Fibroblast of gingiva (primary cell): ENCODE results near the gene NSUN7.
"Not testable (repeated sequence)": the region's sequence is repeated elsewhere in the genome, so short reads cannot be mapped to it uniquely, and the experiment has no call there.

Experiments
- DNase-seq: peaks from one replicate; pipeline ENCODE4 v3.0.0-alpha.2; 2011; ENCODE audit warnings: low read depth

NSUN7 gene

DNA sequence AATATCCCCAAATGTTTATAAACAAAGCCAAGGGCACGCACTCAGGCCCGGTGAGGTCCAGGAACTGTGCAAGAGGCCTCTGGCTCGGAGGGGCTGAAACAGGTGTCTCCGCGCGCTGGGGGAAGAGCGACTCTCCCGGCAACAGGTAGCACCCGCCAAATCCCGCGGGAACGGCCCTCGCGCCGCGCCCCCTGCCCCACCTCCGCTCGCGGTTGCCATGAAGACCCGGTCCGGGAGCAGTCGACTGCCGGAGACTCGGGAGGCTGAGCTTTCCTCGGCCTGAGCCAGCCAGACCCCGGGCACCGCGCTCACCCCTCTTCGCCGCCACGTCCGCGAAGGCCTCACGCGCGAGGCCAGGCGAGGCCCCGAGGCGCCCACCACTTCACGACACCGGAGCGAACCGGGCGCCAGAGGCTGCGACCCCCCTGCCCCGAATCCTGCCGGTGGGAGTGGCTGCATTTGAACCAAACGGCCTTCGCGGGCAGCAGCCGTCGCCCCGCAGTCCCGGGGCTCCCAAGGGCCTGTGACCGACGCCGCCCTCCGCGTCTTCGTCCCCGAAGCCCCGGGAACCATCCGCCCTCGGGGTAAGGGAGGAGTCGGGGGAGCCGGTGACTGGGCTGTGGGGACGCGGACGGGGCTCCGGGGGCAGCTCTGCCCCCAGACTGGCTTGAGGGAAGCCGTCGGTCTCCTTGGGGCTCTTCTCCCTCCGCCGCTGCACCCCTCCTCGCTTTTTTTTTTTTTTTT is at the start of gene NSUN7:
Gene NSUN7, plus strand, starts transcription at position 239 of the 744 bp plus-strand sequence. CDS start 739 bp downstream, outside the sequence.
- no peak for DNase-seq

- no peak for DNase-seq
Observed at GRCh38 chr4:40702137-40702799, 47.5 kb upstream of the NSUN7 start.

DNA sequence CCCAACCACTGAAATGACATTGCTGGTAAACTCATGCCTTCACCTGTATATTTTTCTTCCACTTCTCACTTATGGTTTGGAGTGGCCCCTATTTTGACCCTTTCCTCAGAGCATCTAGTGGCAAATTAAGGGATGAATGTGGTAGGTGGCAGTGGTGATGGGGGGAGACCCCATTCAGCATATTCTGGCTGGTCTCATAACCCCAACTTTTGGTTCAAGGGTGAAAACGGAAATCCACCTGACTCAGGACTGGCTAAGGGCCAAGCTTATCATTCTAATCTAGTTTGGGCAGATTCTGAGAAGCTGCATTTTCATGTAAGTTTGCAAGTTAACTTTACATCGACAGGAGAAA is 47.0 kb upstream of the NSUN7 start:
- no peak for DNase-seq

- no peak for DNase-seq
Observed at GRCh38 chr4:40704073-40704472, 45.7 kb upstream of the NSUN7 start.

DNA sequence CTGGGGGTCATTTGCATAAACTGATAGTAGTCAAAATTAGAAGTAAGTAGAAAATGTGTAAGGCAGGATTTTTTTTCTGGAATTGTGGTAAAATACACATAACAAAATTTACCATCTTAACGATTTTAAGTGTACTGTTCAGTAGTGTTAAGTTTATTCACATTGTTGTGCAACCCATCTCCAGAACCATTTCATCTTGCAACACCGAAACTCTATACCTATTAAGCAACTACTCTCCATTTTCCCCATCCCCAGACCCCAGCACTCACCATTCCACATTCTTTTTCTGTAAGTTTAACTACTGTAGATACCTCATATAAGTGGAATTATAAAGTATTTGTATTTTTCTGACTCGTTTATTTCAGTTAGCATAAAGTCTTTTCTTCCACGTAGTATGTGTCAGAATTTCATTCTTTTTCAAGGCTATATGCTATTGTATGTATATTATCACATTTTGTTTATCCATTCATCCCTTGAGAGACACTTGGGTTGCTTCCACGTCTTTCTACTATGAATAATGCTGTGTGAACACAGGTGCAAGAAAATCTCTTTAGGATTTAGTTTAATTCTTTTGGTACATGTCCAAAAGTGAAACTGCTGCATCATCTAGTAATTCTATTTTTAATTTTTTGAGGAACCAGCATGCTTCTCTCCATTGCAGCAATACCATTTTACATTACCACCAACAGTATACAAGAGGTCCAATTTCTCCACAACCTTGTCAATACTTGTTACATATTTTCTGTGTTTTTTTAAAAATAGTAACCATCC is 39.1 kb upstream of the NSUN7 start:
- peak; percentile 73 for DNase-seq

DNA sequence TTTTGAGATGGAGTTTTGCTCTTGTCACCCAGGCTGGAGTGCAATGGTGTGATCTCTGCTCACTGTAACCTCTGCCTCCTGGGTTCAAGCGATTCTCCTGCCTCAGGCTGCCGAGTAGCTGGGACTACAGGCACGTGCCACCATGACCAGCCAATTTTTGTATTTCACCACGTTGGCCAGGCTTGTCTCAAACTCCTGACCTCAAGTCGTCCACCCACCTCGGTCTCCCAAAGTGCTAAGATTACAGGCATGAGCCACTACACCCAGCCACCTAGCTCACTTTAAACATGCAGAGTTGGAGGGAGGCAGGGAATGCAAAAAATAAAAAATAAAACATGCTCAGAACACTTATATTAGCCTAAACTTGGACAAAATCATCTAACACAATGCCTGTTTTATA is 36.8 kb upstream of the NSUN7 start:
- DNase-seq: not testable (repeated sequence)

- no peak for DNase-seq
Observed at GRCh38 chr4:40713798-40714197, 36.0 kb upstream of the NSUN7 start.

DNA sequence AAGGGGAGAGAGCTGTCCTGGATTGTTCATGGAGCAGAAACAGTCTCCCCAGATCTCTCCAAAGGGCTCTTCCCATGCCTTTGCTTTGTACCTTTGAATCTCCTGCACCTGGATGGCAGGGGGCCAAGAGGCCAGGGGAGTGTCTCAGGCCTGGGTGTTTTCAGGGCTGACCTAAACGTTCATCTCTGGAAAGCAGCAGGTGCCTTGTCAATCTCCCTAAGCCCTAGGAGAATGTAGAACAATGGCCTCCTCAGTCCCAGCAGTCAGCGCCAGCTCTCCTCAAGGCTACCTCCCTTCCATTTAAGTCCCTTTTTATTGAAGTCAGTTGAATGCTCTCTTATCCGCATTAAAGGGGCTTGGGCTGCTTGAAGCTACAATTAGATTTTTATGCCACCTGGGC is 31.2 kb upstream of the NSUN7 start:
- DNase-seq: no peak

DNA sequence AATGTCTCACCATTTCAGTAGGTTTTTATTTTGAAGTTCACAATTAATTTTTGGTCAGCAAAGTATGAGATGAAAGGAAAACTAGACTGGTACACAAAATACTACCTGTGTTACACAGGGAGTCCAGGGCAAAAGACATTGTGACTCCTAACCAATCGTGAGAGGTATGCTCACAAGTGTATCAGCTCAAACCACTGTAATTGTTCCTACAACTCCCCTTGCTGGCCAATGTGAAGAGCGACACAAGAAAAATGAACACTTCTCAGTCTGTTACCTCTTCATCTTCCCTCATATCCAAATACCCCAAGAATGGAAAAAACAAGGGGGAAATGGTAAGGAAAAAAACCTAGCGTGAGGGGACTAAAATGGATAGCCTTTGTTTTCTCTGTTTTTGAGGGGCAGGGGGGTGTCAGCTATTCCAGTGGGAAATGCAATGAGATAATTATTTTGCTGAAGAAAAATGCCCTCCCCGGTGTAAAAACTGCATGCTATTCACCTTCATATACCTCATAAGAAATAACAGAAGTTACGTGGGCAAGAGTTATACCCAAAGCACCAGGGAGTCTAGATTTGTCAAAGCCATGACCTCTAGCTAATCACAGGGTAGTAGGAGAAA is 30.6 kb upstream of the NSUN7 start:
- DNase-seq: peak; percentile 45

GRCh38 chr4:40720351-40720750 is 29.4 kb upstream of the NSUN7 start:
- DNase-seq: no peak

- no peak for DNase-seq
Observed at GRCh38 chr4:40720916-40721315, 28.8 kb upstream of the NSUN7 start.

DNA sequence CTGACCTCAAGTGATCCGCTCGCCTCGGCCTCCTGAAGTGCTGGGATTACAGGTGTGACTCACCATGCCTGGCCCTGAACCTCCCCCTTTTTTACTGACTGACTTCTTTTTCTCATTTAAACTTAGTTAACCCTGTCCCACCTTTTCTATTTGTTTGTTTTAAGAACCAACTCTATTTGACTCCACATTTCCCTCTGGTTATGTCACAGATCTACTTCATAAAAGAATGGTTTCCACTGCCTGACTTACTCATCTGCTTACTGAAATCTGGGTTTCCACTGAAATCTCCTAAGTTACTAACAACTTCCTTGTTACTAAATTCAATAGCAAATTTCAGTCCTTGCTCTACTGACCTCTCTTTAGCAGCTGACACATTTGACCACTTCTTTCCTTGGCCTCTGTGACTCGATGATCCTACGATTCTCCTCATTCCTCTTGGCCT is 28.0 kb upstream of the NSUN7 start:
- no peak for DNase-seq

GRCh38 chr4:40722576-40723161 is 27.1 kb upstream of the NSUN7 start:
- no peak for DNase-seq

DNA sequence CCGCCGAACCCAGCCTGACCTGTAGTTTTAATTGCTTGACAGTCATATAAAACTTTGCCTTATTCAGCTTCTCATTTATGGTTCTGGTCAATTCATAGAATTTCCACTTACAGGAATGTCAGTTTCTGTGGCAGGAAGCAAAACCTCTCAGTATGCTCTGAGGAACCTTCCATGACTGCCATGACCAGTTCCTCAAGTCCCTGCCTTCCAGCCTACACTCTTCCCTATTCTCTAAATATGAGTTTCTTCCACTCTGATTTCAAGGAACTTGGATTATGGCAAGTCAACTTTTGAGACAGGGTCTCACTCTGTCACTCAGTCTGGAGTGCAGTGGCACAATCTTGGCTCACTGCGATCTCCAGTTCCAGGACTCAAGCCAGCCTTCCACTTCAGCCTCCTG is 26.0 kb upstream of the NSUN7 start:
- DNase-seq: no peak

GRCh38 chr4:40728333-40728732 is 21.4 kb upstream of the NSUN7 start:
- no peak for DNase-seq

DNA sequence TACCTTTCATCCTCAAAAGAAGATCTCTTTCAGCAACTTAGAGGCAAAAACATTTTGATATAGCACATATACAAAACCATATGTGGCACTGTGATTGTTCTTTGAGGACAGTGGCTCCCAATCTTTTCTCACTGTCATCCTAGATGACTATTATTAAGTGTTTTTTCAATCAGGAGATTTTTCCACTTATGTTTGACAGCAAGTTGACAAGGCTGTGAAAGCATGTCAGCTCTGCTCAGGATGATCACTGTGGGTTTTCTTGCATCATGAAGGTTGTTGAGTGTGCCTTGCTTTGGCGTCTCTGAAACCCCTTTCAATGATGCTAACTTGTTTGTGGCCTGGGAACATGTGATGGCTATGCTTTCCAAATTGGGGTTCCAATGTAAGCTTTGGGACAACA is 20.2 kb upstream of the NSUN7 start:
- no peak for DNase-seq

DNA sequence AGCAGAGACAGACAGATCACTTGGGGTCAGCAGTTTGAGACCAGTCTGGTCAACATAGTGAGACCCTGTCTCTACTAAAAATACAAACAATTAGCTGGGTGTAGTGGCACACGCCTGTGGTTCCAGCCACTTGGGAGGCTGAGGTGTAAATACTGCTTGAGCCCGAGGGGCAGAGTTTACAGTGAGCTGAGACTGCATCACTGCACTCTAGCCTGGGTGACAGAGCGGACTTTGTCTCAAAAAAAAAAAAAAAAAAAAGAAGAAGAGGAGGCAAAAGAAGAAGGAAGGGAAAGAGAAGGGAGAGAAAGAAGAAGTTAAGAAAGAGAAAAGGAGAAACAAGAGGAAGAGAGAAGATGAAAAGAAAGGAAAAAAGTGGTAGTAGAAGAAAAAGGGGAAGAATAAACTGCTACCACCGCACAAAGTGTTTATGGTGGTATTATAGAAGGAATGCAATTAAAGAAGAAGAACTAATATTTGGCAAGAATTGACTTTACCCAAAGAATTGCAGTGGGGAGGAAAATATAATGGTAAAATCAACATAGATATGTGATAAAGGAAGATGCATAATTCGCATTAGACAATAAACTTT is 19.6 kb upstream of the NSUN7 start:
- no peak for DNase-seq

DNA sequence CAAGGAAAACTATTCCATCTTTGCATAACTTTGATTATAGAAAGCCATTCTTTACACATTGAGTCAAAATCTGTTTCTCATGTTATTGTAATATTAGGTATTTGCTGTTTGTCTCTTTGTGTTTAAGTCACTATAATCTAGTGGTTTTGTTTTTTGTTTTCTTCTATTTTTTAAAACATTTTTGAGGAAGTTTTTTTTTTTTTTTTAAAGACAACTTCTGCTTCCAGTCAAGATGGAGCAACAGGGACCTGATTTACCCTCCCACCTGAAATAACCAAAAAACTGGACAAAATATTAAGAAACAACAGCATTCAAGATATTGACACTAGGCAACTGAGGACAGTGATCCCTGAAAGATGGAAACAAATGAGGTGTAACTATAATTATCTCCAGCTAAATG is 18.4 kb upstream of the NSUN7 start:
- no peak for DNase-seq

DNA sequence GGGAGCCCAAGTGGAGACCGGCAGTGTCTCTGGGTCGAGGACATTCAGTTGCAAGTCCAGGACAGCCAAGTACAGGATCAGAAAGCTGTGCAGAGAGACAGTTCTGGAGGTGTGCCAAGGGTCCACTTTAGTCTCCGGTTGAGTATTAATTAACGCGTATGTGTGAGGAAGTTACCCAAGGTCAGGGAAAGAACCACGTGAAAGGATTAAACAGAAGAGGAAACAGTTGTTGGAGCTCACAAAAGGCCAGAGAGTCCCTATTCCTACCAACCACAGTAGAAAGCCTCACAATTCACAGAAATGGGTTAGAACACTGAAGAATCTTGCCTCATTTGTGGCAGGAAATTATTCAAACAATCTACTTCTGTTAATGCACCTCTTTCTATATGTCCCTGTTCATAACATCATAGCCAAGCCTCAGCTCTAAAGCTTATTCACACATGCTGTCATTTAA is 17.9 kb upstream of the NSUN7 start:
- DNase-seq: no peak

DNA sequence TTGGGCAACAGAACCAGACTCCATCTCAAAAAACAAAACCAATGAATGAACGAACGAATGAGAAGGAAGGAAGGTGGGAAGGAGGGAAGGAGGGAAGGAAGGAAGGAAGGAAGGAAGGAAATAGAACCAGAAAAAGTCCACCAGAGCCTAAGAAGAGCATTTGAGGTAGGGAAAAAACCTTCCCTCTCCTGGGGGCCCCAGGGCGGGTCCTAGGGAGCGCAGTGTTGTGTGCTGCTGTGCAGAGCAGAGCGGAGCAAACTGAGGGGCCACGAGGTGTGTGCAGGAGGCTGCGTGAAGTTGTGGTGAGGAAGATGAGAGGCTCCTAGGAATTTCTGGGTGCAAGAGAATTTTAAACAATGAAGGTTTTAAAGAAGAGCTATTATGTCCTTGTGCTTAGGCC is 16.0 kb upstream of the NSUN7 start:
- no peak for DNase-seq

DNA sequence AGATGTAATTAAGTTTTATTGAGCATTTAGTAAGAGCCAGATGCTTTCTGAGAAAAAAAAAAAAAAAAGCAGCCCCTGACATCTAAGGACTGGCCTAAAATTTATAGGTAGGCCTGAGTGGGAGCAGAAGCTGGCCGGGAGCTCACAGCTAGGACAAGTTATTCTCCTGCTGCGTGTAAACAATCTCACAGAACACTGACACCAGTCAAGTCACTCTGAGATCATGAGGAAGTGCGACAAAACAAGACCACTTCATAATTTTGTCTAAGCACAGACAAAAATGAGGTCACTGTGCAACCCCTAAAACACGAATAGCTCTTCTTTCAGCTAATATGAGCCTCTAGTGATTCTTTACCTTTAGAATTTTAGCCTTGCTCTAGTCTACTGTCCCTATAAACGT is 15.3 kb upstream of the NSUN7 start:
- no peak for DNase-seq

DNA sequence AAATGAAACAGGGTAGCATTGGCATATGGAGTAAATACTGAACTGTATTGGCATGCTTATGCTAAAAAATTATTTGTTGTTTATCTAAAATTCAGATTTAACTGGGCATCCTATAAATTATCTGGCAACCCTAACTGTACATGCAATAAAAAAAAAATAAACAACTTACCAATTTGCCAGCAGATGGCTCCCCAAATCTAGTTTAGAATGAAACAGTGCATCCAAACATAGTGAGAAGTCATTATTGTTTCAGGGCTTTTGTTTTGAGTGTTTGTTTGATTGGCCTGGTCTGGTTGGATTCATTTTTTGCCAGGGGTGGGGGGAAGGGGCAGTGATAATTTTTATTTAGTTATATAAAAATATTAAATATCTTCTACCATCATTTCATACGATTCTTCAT is 12.8 kb upstream of the NSUN7 start:
- DNase-seq: peak; percentile 26
